Colon (tissue), 2 donors: ENCODE data around the gene FRMPD4.

Experiments
- FAIRE-seq: peaks from 2 replicates; lab custom pipeline; 2012; peaks lifted over from hg19 to GRCh38; lab: Jason Lieb, UNC
- donor health status: control.
- donor health status: control.

Gene FRMPD4

GRCh38 chrX:12672367-12673106 is 534.3 kb downstream of the FRMPD4 start:
- FAIRE-seq, result no peak

DNA sequence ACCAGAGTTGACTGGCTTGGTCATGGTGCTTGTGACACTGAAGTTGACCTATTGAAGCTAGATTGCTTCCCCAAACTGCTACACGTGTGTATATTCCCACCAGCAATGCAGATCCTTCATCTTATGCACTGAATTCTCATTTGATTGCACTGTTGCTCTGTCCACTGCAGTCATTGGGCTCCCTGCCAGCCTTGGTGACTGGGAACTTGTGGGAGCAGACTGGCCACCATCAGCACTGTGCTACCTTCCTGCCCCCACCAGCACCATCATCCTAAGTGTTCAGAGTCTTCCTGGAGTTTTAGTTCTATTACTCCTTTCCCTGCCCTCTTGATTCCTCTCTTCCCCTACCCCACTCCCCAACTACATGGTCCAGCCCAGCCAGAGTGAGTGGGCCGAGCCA is 535.2 kb downstream of the FRMPD4 start:
- FAIRE-seq, result no peak

DNA sequence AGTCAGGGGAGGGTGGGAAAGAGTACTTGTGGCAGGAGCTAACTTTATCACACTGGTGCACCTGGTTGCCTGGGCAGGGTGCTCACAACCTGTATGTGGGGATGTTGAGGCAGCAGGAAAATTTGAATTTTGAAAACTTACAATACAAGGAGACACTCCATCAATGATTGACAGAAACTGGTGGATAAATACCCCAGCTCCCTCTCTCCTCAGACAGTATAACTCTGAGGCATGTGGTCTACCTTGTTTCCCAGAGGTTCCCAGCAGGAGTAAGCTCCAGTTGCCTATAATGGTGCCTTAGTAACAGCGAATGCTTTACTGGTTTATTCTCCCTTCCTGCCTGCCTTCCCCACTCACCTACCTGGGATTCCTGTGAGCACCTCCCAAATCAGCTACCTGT is 541.2 kb downstream of the FRMPD4 start:
- FAIRE-seq, result no peak

DNA sequence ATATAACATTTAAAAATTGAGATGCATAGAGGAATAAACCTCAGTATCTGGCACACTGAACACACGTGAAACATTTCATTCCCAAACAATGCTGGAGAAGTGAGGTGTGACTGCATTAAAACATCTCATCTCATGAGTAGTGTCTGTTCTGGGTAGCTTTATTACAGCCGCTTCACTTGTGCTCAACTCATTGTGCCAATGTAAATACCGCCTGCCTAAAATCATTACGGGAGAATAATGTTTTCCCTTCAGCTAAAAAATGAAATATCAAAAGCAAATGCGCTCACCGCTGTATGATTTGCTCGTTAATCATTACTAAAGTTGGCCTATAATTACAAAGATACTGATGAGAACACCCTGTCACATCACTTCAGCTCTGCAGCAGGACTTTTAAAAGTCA is 542.8 kb downstream of the FRMPD4 start:
- FAIRE-seq, result no peak

GRCh38 chrX:12685541-12685940 is 547.3 kb downstream of the FRMPD4 start:
- no peak for FAIRE-seq

- no peak for FAIRE-seq
Observed at GRCh38 chrX:12686331-12686730, 548.1 kb downstream of the FRMPD4 start.

GRCh38 chrX:12690646-12691045 is 552.4 kb downstream of the FRMPD4 start:
- no peak for FAIRE-seq

GRCh38 chrX:12693754-12694153 is 555.5 kb downstream of the FRMPD4 start:
- FAIRE-seq, result no peak

DNA sequence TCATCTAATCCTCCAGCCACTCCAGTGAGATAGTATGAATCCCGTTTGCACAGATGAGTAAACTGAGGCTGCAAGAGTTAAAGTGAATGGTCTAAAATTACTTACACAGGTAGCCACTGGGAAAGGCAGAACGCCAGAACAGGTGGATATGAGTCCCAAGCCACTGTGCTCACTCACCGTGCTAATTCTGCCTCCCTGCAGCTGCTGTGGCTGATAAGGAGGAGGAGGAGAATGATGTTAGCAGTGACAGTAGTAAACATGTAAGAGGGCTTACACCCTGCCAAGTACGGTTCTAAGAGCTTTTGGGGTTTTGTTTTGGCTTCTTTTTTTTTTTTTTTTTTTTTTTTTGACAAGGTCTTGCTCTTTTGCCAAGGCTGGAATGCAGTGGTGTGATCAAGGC is 562.5 kb downstream of the FRMPD4 start:
- FAIRE-seq, result no peak

- no peak for FAIRE-seq
Observed at GRCh38 chrX:12701628-12702027, 563.4 kb downstream of the FRMPD4 start.

DNA sequence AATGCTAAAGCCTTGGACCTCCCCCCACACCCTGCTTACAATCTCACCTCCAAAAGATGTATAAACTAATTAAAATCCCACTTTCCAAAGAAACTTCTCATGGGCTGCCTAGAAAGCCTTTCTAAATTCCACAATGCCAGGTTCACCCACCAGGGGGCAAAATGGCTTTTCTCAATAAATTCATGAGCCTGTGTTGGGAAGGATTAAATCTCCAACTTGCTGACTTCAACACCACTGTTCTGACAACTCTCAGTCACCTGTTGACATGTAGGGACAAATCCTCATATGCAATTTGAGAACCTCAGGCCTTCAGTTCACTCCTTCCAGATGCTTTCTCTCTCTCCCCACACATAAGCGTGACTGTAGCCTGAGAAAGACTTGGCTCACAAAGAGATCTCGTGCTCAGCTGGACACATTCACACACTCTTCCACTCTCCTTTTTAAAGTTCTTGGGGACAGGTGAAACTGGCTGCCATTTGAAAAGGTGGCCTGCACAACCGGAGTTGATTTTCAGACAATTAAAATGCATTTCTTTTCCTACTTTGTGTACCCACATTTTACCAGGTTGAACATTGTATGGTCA is 564.3 kb downstream of the FRMPD4 start:
- FAIRE-seq, result no peak

- no peak for FAIRE-seq
Observed at GRCh38 chrX:12704706-12705105, 566.4 kb downstream of the FRMPD4 start.

- FAIRE-seq, result no peak
Observed at GRCh38 chrX:12709047-12709446, 570.8 kb downstream of the FRMPD4 start.

- no peak for FAIRE-seq
Observed at GRCh38 chrX:12711435-12712040, 573.3 kb downstream of the FRMPD4 start.

- no peak for FAIRE-seq
Observed at GRCh38 chrX:12716574-12716973, 578.3 kb downstream of the FRMPD4 start.

GRCh38 chrX:12719837-12720236 is 581.6 kb downstream of the FRMPD4 start:
- peak; percentile 81 for FAIRE-seq

DNA sequence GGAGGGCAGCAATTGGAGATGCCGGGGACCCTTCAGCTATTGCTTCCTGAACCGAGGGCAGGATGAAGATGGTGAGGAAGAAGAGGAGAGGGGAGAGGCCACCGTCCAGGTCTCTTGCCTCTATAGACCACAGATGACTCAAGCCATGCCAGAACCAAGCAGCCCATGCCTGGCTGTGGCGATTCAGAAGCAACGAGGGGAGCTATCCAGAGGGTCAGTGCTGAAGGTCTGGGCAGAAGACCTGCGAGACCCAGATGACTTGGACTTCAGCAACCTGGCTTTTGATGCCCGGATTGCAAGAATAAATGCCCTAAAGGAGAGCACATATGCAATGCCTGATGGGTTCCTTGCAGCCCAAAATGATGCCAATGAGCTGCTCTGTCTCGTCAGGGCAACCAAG is 582.8 kb downstream of the FRMPD4 start:
- FAIRE-seq, result no peak

GRCh38 chrX:12722314-12722713 is 584.0 kb downstream of the FRMPD4 start:
- no peak for FAIRE-seq

DNA sequence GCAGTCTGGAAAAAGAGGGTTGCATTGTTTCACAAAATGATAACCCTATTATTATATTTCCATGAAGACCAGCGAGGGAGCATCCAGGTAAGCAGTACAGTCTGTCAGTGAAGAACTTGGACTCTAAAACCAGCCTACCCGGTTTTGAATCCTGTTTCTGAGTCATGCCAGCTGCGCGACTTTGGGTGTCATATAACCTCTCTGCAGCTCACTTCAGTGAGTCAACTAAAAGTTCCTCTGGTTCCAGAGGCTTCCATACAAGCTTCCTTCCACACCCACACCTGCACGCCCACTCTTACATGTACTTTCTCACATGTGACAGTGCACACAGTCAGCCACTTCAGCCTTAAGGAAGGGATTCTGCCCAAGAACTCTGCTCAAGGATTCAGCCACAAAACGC is 603.1 kb downstream of the FRMPD4 start:
- FAIRE-seq, result no peak

DNA sequence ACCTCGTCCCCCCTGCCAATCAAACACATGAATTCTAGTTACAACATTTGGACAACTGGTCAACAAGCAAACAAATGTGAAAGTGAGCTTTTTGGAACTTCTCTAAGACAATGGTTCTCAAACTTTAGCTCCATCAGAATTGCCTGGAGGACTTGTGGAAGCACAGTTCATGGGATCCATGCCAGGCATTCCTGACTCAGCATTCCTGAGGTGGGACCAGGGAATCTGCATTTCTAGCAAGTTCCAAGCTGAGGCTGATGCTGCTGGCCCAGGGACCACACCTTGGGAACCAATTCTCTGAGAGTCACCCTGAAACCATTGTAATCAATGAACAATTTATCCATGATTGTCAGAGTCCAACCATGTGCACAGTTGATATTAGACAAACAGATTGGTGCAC is 609.2 kb downstream of the FRMPD4 start:
- no peak for FAIRE-seq

DNA sequence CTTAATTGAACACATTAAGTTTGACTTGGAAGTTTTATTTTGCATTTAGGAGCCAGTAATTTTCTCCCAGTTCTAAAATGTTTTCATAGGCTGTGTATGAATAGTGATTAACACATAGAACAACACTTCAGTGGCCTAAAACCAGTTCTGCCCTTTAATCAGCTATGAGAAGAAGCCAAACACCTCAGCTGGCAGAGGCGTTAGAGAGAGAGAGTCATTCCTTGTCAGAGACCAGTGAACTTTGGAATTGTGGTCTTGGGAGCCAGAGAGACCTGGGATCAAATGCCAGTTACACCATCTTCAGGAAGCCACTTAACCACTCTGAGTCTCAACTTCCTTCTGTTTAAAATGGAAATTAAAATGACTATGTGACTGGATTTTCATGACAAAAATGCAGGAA is 613.6 kb downstream of the FRMPD4 start:
- no peak for FAIRE-seq

GRCh38 chrX:12753366-12753765 is 615.1 kb downstream of the FRMPD4 start:
- no peak for FAIRE-seq

GRCh38 chrX:12758291-12758690 is 620.0 kb downstream of the FRMPD4 start:
- FAIRE-seq, result no peak

GRCh38 chrX:12767856-12768255 is 629.6 kb downstream of the FRMPD4 start:
- no peak for FAIRE-seq
